DMS153 treated with DMSO at 0.1 percent for 48 hours (cell line): ENCODE results near the gene ELAVL1.

Experiments used
- DNase-seq: peaks from one replicate; lab custom pipeline; 2025; ENCODE audit not compliant: unreplicated experiment; lab: John Stamatoyannopoulos, UW

ELAVL1 gene

GRCh38 chr19:7912697-7913564 is 92.5 kb downstream of the ELAVL1 start:
- no peak for DNase-seq

- no peak for DNase-seq
These were observed 93.2 kb downstream of the ELAVL1 start for GRCh38 chr19:7912144-7912696.

GRCh38 chr19:7911508-7912143 is 93.8 kb downstream of the ELAVL1 start:
- DNase-seq: no peak

GRCh38 chr19:7910321-7911161 is 94.9 kb downstream of the ELAVL1 start:
- DNase-seq: no peak

- DNase-seq: no peak
These were observed 95.9 kb downstream of the ELAVL1 start for GRCh38 chr19:7909471-7910067.

GRCh38 chr19:7908742-7909461 is 96.5 kb downstream of the ELAVL1 start:
- no peak for DNase-seq
